ENCODE results near the gene LGALS8.

DNA sequence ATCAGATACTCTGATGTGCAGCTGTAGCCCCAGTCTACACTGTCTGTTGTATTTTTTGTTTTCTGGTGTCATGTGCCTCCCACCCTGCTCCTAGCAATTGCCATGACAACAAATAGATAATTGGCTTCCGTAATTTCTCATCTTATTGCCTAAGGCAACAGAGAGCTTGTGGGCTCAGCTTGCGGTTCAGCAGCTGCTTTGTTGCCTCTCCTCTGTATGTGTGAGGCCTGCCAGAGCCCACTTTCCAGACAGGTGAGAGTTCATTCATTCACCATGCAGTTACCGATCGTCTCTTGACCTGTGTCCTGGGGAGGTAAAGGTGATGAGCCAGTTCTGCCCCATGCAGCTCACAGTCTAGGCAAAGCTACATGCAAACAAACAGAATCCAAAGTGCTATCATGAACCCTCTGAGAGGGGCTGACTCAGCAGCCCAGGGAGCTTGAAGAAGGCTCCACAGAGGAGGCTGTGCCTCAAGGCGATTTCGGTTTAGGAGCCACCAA, 11.9 kb downstream of the LGALS8 start:
- TF ChIP-seq ZNF274 (IDR thresholded peaks at IDR 0.05; ENCODE audit: low read depth, low read length) (no peak), YY1 (IDR thresholded peaks at IDR 0.05; ENCODE audit: insufficient read depth, insufficient read length) (no peak), SUZ12 (IDR thresholded peaks at IDR 0.05; ENCODE audit: extremely low read depth, insufficient read depth, insufficient read length) (no peak)

Data from NT2/D1 (cell line).